ENCODE results near the gene KIAA1958.

DNA sequence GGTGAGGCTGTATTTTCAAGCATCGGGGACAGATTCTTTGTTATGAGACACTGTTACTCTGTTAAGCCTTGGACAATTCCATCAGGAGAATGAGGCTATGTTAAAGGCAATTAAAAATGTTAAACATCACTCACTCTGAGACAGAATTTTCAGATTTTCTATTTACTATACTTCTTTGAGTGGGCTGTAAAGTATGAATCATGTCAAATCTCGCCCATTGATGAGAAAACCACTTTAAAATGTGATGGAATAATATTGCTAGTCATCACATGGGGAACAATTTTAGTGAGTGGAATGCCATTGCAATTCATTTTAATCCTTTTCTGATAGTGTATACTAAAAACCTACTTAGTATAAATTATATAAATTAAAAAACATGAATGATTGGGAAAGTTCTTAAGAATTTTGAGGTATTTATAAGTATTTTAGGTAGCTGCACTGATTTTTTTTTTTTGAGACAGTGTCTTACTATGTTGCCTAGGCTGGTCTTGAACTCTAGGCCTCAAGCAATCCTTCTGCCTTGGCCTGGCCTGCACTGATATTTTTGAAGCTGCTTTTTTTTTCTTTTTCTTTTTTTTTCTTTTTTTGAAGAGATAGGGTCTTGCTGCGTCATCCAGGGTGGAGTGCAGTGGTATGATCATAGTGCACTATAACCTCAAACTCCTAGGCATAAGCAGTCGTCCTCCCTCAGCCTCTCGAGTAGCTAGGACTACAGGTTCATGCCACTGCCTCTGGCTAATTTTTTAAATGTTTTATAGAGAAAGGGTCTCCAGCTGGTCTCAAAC, 73.2 kb downstream of the KIAA1958 start:
- TF ChIP-seq POLR2AphosphoS5 (IDR thresholded peaks at IDR 0.05) (no peak), POLR2A (IDR thresholded peaks at IDR 0.05) (no peak)

All from breast epithelium (tissue), 3 donors.